Kidney glomerular epithelial cell (primary cell): Measurements from ENCODE around the gene RAB11FIP2.
A peak's percentile ranks its signal among the peaks of the same experiment; 100 is the strongest.
"Not testable (repeated sequence)": the region's sequence is repeated elsewhere in the genome, so short reads cannot be mapped to it uniquely, and the experiment has no call there.

Experiments
- DNase-seq: peaks from one replicate; lab custom pipeline; 2025; lab: John Stamatoyannopoulos, UW

The RAB11FIP2 gene

GRCh38 chr10:118046395-118047156 is at the start of gene RAB11FIP2:
Gene RAB11FIP2, minus strand, starts transcription at chr10:118046941. Its CDS starts 778 bp downstream, at chr10:118046163.
- DNase-seq = peak; percentile 75

DNA sequence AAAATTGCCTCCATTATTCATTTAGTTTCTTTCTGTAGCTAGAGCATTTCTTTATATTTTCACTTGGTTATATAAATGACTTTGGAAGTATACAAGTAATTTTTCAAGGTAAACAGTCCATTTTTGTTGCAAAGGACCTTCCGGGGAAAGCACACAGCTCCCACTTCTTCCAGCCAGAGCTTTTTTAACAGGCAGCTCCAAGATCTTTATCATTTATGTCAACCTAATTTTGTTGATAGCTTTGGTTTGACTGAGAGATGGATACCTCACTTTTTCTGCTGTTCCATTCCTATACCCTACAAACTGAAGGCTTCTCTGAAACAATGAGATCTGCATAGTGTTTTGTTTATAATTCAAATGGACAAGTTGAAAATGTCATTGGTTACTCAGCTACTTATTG is 49.3 kb upstream of the RAB11FIP2 start:
- DNase-seq = no peak

DNA sequence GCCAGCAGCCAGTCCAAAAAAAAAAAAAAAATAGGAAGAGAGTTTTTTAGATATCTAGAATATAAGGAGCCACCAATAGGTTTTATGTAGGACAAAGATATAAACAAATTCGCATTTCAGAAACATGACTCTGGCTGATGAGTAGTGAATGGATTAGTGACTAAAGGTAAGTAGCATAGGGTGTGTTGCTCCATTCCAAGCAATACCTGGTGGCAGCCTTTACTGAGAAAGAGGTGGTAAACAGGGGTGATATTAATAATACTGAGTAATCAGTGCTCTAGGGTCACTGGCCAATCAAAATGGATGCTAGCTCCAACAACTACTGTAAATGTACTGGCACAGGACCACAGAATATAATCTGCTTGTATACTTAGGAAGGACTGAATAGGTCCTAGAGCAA is 45.5 kb upstream of the RAB11FIP2 start:
- DNase-seq = no peak

- DNase-seq = no peak
Measured at GRCh38 chr10:118080817-118081216, 34.1 kb upstream of the RAB11FIP2 start.

GRCh38 chr10:118076705-118077104 is 30.0 kb upstream of the RAB11FIP2 start:
- no peak for DNase-seq

DNA sequence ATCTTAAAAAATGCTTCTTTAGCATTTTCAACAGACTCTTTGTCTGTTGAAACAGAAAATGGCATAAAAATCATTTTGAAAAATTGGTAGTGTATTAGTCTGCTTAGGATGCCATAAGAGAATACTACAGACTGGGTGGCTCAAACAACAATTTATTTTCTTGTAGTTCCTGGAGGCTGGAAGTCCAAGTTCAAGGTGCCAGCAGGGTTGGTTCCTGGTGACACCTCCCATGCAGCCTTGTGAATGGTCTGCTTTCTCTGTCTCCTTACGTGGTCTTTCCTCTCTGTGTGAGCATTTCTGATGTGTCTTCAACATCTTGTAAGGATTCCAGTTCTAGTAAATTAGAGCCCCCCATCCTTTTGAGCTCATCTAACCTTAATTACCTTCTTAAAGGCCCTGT is 26.1 kb upstream of the RAB11FIP2 start:
- DNase-seq = no peak

DNA sequence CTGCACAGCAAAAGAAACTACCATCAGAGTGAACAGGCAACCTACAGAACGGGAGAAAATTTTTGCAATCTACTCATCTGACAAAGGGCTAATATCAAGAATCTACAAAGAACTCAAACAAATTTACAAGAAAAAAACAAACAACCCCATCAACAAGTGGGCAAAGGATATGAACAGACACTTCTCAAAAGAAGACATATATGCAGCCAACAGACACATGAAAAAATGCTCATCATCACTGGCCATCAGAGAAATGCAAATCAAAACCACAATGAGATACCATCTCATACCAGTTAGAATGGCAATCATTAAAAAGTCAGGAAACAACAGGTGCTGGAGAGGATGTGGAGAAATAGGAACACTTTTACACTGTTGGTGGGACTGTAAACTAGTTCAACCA is 20.6 kb upstream of the RAB11FIP2 start:
- DNase-seq = not testable (repeated sequence)

DNA sequence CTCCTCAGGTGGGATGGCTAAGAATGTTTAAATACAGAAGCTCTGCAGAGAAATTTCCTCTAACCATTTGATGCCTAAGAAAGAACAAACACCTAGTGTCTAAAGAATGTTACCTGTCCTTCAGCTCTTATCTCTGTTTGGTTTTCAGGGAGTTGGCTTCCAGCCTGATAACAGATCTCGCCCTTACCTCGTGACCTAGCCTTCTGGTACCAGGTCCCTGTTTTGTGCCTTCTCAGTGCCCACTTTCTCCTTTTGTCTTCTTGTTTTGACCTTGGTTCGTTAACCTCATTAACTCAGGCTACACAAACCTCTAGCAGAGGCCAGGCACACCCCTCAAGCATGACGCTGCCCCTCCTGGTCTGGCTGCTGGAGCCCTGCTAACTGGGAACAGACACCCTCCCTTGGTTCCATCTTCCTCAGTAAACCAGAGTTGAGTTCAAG is 16.1 kb upstream of the RAB11FIP2 start:
- no peak for DNase-seq

DNA sequence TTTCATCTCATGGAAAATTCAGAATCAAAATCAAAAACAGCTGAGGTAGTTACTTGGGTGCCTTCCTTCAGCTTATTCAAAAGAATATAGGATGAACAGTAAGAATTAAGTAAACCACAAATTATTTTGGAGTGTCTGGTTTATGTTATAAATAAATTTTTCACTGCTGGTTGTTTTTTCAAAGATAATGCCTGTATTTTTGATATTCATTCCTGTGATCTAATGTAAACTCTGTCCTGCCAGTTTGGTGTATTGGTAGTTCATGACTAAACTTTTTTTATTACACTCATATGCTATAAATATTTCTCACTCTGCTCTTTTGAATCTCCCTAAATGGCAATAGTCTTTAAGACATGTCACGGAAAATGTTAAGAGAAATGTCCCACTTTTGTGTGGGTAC is 11.6 kb upstream of the RAB11FIP2 start:
- DNase-seq = no peak

GRCh38 chr10:118057361-118057760 is 10.6 kb upstream of the RAB11FIP2 start:
- no peak for DNase-seq

DNA sequence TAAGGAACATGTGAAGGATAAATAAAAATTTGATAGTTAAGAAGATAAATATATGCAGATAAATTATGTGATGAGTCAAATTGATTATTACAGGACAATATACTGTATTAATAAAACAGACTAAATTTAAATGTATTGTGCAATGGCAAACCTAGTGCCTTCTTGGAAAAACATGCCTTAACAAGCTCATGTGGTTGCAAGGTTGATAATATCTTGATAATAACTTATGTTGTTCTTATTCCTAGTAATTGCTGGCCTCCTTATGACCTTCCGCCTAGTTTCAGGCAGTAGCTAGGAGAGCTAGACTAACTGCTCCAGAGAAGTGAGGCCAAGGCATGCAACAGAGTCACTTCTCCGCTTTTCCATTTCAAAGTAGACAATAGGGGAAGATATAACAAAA is 7.6 kb upstream of the RAB11FIP2 start:
- DNase-seq = no peak

GRCh38 chr10:118052816-118053215 is 6.1 kb upstream of the RAB11FIP2 start:
- no peak for DNase-seq

DNA sequence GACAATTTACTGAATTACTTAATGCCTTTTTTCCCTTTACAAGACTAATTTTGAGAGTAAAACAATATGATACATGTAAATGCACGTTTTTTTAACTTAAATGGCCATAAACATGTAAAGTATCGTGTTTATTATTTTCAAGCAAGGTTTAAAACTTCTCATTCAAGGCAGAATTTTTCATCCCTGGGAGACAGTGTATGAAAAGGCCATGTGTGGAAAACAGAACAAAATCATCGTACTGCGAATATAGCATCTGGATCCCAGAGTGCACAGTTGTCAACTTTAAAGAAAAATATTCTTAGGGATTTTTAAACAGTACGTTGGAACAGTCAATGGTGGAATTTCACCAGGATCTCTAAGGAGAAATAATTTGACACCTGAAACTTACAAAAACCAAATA is 1.1 kb upstream of the RAB11FIP2 start:
- no peak for DNase-seq

DNA sequence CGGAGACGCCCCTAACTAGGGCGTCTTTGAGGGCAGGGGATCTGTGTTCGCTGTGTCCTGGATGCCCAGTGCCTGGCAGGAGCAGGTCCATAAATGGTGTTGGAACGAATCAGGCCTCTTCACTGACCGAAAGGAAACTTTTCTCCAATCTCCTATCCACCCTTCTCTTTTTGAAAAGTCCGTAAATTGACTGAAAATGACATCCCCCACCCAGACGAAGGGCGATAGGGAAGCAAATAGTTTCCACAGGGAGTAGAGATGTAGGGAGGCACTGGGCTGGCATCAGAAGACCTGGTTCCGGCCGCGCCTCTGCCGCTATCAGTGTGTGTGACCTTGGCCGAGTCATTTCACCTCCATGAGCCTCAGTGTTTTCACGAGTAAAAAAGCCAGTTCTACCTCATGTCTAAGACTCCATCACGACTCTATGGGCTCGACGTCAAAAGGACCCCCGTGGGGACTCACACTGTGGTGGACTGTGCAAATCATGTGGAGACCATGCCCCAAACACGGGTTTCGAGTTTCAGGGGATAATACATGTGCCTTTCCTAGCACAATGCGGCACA is 497 bp upstream of the RAB11FIP2 start:
- no peak for DNase-seq

DNA sequence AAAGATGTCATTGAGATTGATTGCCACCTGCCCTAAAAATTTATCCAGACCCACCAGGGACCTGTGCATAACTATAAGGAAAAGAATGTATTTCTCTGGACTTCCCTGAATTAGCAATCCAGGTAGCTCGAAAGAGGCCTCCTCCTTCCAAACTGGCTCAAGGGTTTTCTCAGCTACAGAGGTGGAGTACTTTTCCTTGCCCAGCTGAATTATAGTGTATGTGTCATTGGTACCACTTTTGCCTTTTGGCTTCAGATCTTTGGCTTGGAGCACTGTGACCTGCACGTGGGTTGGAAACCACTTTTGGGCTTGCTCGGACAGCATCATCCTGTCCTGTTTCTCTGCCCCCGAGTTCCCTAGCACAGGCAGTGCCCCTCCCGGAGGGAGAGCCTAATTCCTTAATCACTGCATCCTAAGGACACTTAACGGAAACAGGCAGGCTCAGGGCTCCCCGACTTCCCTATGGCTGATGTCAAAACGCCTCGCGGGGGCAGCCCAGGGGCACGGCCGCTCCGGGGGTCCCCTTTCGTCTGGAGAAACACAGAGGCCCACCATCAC is 825 bp downstream of the RAB11FIP2 start:
- peak; percentile 72 for DNase-seq

DNA sequence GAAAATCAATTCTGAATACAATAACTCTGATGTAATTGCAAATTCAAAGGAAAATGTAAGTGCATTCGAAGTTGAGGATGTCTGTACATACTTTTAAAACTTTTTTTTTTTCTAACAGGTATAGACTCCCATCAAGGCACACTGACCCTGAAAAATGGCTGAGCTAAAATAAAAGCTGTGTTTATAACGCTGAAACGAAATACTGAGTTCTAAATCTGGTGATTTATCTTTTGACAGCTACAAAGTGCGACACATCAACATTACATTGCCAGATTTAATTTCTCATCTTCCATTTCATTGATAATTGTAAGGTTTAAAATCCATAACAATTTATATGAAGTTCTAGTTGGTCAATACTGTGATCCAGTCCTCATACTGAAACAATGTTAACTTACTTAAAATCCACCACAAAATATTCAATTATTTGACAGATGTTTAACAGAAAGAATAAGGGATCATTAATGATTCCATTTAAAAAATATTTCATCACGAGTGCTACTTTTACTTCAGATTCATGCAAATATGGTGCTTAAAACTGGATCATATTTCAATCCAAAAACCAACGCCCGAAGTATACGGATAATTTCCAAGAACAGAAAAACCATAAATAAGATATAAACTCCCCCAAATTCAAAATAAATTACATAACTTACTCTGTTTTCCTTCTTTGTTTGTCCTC is 1.4 kb downstream of the RAB11FIP2 start:
- peak; percentile 25 for DNase-seq

GRCh38 chr10:118042827-118043242 is 3.9 kb downstream of the RAB11FIP2 start:
- no peak for DNase-seq

- DNase-seq = no peak
Measured at GRCh38 chr10:118042336-118042735, 4.4 kb downstream of the RAB11FIP2 start.

DNA sequence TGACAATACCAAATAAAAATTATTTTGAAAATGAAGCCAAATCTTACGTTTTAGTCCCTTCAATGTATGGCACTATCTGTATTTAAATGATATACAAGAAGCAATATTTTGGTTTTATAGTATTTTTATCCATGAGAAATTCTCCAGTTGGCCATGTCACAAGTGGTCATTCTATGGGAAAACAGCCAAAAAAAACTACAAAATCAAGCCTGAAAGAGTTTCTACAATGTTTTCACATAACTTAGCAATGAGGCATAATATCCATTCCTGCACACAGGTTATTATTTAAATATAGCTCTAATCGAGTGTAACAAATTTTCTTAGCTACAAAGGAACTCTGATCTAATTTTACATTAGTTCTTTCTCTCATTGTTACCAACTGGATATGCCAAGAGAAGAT is 5.4 kb downstream of the RAB11FIP2 start:
- DNase-seq = peak; percentile 87

DNA sequence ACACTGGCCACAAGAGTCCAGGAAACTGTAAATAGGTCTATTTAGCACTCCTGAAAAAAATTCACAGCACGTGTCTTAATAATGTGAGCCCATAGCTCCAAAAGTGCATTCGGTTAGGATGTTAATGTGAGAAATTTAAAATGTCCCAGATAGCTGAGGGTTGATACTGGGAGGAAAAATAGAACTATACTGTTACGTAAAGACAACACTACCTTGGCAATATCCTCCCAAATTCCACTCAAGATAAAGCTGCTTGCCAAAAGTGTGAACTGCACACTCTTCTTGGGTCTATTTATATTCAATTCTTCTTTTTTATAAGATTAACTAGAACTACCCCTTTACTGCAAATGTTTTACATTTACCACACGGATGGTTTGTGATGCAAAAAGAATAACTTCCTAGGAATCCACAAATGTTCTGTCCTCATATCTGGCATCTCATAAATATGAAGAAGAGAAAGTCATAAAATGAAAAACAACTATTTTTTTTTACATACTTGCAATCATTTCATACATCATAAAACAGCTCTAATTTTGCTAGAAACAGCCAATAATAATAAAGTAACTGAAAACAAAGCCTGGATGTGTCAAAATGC is 10.4 kb downstream of the RAB11FIP2 start:
- no peak for DNase-seq

- no peak for DNase-seq
Measured at GRCh38 chr10:118035354-118036005, 11.3 kb downstream of the RAB11FIP2 start.

- DNase-seq = no peak
Measured at GRCh38 chr10:118034791-118035261, 11.9 kb downstream of the RAB11FIP2 start.
